Measurements from ENCODE around the gene MIEF2.

Gene MIEF2

DNA sequence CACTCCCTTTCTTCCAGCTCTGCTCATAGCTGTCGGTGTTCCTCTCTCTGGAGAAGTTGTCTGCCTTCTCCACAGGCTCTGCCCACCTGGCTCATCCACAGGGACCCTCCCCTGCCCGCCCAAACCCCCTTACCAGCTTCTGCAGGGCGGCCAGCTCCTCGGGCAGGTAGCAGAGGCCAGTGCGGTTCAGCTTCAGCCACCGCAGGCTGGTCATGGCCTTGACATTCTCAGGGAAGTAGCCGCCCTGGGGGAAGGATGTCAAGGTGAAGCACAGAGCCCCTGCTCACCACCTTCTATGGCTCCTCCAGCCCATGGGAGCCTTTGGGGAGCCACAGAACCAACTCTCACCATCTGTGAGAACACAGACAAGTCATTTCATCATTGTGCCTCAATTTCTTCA lies 3.7 kb upstream of the MIEF2 start:
- DNase-seq (ENCODE audit: low spot score): no peak

DNA sequence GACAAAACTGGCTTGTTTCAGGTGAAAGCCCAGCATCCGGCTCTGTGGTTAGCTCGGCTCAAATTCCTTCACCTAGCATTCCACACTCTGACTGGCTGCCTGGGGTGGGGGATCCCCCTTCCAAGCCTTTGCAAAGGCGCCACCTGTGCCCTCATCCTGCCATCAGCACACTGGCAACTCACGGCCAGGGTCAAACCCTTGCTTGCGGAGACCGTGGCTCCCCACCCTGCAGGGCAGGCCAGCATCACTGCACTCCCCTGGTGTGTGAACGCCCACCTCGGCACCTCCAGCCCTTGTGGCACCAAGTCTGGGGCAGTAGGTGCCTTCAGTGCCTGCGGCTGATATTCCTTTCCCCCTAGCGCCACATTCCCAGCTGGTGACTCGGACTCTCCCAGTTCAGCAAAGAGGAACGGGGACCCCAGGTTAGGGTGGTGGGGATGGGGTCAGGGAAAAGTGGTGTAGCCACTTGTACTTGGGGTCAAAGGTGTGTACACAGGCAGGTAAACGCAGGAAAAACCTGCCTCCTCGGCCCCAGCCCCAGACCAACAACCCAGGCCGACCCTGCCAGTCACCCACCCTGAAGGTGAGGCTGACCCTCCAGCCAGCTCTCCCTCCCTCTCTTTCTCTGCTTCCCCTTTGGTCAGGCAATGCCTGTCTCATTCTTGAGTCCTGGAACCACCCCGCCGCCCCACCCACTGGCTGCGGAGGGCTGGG lies 3.0 kb upstream of the MIEF2 start:
- peak; percentile 13 for DNase-seq (ENCODE audit: low spot score)

- peak; percentile 48 for DNase-seq (ENCODE audit: low spot score)
Measured at GRCh38 chr17:18257982-18258355, 2.5 kb upstream of the MIEF2 start.

- peak; percentile 45 for DNase-seq (ENCODE audit: low spot score)
Measured at GRCh38 chr17:18258356-18259038, 2.0 kb upstream of the MIEF2 start, which contains the start of gene FLII. Gene FLII (minus strand): TSS chr17:18258738. CDS start chr17:18258690, 48 bp downstream.

DNA sequence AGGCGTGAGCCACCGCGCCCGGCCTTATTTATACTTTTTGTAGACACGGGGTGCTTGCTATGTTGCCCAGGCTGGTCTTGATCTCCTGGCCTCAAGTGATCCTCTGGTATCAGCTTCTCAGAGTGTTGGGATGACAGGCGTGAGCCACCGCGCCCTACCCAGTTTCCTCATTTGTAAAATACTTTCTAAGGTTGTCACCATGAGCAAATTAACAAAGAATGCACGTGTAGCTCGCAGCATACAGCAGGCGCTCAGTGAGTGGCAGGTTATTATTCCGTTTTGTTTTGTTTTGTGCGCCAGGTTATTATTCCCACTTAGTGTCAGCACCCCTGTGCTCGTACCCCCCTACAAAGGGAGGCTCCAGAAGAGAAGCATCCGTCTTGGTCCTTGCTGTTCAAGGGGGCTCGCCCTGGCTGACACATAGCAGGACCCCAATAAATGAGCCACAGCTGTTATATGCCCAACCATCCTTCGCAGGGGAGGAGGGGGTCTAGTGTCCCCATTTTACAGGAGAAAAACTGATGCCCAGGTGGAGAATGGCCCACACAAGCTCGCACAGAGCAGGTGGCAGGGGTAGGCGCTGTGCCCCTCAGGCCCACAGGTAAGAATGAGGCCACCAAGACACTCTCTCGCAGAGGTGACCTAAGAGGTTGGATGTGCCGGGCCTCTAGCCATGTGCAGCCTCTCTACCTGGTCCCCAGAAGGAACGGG lies 686 bp upstream of the MIEF2 start:
- DNase-seq (ENCODE audit: low spot score): no peak

GRCh38 chr17:18261146-18261515 lies 669 bp downstream of the MIEF2 start:
- peak; percentile 25 for DNase-seq (ENCODE audit: low spot score)

GRCh38 chr17:18261659-18262058 lies 1.2 kb downstream of the MIEF2 start:
- DNase-seq (ENCODE audit: low spot score): no peak

DNA sequence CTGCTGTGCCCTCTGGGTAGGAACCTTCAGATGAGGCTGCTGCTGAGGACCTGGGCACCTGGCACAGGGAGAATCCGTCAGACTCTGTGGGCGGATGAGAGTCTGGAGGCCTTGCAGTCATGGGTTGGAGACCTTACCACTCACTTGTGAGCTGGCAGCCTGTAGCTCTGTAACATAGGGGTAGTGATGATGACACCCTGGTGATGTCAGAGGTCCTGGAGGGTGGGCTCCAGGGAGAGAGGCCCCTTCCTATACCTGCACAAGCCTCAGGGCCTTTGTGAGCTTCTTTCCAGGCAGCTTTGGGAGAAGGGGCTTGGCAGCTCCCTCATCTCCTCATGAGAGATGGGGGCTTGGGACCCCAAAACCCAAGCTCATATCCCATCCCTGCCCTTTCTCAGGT lies 1.6 kb downstream of the MIEF2 start:
- DNase-seq (ENCODE audit: low spot score): no peak

- DNase-seq (ENCODE audit: low spot score): no peak
Measured at GRCh38 chr17:18262641-18263040, 2.2 kb downstream of the MIEF2 start.

DNA sequence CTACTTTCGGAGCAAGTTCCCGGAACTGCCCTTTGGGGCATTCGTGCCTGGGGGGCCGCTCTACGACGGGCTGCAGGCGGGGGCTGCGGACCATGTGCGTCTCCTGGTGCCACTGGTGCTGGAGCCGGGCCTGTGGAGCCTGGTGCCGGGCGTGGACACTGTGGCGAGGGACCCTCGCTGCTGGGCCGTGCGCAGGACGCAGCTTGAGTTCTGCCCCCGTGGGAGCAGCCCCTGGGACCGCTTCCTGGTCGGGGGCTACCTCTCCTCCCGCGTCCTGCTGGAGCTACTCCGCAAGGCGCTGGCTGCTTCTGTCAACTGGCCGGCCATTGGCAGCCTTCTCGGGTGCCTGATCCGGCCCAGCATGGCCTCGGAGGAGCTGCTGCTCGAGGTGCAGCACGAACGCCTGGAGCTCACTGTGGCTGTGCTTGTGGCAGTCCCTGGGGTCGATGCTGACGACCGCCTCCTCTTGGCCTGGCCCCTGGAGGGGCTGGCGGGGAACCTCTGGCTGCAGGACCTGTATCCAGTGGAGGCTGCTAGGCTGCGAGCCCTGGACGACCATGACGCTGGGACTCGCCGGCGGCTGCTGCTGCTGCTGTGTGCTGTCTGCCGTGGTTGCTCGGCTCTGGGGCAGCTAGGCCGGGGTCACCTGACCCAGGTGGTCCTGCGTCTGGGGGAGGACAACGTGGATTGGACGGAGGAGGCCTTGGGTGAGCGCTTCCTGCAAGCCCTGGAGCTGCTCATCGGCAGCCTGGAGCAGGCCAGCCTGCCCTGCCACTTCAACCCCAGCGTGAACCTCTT lies 3.6 kb downstream of the MIEF2 start:
- no peak for DNase-seq (ENCODE audit: low spot score)

DNA sequence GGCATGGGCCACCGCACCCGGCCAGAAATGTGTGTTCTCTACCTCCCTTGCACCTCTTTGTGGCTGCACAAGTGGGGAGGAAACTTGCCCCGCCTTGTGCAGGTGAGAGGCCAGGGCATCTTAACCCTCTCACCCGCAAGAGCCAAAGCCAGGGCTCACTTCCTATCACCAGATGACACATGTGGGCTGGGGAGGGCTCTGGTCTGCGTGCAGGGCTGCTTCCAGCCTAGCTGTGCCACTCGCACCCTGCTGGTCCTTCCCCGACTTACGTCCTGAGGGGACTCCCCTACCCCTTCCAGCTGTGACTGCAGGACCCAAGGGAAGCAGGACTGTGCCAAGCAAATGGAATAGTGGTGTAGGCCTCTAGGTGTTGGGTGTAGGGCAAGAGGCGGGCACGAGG lies 6.9 kb downstream of the MIEF2 start:
- DNase-seq (ENCODE audit: low spot score): no peak

GRCh38 chr17:18267927-18268711 lies 7.7 kb downstream of the MIEF2 start:
- DNase-seq (ENCODE audit: low spot score): no peak

DNA sequence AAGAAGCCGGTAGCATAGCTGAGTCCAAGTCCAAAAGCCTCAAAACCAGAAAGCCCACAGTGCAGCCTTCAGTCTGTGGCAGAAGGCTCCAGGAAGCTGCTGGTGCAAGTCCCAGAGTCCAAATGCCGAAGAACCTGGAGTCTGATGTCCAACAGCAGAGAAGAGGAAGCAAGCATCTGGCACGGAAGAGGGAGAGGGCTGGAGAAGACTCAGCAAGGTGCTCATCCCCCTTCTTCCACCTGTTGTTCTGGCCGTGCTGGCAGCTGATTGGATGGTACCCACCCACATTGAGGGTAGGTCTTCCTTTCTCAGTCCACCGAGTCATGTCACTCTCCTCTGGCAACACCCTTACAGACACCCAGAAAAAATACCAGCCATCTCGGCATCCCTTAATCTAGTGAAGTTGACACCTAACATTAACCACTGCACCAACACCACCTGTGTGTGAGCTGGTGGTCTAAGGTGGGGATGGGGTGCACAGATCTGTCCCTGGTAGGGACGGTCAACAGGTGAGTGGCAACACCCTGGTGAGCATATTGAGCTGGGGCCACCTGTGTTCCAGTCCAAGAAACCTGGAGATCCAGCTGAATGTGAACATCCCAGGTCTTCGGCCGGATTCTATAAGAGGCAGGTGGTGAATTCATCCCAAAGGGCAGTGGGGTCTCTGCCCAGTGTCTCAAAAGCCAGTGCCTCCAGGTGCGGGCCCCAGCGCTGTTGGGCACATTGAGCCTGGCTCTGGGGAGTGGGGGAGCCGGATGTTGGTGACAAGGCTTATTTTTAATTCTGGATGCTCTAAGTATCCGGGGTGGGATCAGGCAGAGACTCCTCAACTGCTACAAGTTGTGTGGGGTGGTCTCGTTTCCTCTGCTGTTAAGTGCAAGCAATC lies 9.8 kb downstream of the MIEF2 start:
- DNase-seq (ENCODE audit: low spot score): no peak

- no peak for DNase-seq (ENCODE audit: low spot score)
Measured at GRCh38 chr17:18277076-18277475, 16.6 kb downstream of the MIEF2 start.

DNA sequence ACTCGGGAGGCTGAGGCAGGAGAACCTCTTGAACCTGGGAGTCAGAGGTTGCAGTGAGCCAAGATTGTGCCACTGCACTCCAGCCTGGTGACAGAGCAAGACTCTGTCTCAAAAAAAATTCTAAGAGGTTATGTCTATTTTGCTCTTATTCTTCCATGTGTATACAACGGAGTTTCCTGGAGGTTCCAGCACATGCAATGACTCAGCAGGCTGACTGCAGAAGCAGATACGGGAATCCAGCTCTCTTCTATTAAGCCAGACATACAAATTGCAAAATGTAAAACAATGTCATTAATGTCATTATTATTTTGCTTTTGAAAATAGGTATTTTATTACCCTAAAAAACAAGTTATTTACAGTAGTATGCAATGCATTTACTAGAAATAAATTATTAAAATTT lies 18.4 kb downstream of the MIEF2 start:
- DNase-seq (ENCODE audit: low spot score): no peak

GRCh38 chr17:18280249-18280648 lies 19.8 kb downstream of the MIEF2 start:
- DNase-seq (ENCODE audit: low spot score): no peak

DNA sequence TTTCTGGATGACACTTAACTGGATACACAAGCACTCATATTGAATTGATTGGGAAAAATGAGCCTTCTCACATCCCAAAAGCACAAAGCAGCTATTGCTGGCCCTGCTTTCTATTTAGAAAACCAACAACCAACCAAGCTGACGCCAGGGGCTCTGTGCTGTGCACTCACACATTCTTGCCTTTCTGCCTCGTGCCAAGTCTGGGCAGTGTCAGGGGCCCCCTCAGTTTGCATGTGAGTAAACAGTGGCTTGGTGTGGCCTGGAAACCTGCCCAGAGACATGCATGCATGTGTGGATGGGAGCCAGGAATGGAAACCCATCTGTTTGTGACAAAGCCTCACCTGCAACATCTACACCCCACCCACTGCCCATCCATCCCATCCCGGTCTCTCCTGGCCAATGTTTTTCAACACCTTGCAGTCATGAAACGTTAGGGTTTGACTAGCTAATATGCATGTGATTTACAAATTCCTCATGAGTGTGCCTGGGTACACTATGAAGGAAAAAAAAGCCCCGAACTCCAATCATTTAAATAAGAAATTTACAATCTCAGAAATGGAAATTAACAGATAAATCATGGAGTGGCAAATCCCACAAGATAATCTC lies 20.4 kb downstream of the MIEF2 start:
- DNase-seq (ENCODE audit: low spot score): no peak

DNA sequence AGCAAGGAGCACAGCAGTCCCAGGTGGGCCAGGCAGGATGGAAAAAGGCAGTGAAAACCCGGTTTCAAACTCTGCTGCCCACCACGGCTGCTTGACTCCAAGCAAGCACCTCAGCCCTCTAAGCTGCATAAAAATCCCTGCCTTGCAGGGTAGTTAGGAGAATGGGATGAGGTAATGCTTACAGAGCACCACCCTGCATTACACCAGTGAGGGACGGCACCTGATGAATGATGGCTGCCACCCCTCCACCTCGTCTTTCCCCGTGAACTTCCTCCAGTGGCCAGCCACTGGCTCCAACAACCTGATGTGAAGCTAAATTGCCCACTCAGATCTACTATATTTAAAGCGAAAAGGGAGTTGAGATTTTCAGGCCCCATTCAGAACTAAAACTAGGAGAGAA lies 21.3 kb downstream of the MIEF2 start:
- no peak for DNase-seq (ENCODE audit: low spot score)

DNA sequence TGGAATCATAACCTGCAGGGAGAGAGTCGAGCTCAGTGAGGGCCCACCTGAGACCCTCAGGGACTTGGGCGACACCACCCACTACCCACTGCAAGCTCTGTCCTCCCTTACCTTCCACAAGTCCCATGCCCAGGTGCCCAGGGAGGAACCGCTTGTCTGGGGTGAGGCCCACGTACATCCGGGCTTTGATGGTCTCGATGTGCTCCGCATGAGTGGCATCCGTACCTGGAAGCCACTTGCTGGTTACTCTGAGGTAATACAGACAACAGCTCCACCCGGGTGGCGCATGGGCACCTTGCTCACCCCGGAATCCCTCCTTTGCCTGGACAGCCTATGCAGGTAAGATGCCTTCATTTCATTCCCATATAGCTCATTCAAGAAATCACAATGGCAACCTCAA lies 24.8 kb downstream of the MIEF2 start:
- DNase-seq (ENCODE audit: low spot score): no peak
